Sigmoid colon (tissue), 7 donors: ENCODE results near the gene P2RX3. TPM values are rescaled to one million over a fixed set of nuclear protein-coding genes. Genes with fewer than 3 reads are reported as not detected.
A peak's percentile ranks its signal among the peaks of the same experiment; 100 is the strongest.

ENCODE experiments used
- DNase-seq: peaks from one replicate; pipeline ENCODE4 v3.0.0-alpha.2; 2019
- H3K27ac ChIP-seq, 4 donors: fragments of 200-600 bp; sonication (generic); one replicate each; pipeline ENCODE4 v1.5.1; 2016 to 2019; ENCODE audit warnings: mild to moderate bottlenecking in 1 of 4
- H3K27me3 ChIP-seq, 3 donors: fragments of 200-600 bp; sonication (generic); one replicate each; pipeline ENCODE4 v1.5.1; 2019; ENCODE audit warnings: mild to moderate bottlenecking in 1 of 3
- H3K36me3 ChIP-seq, 4 donors: fragments of 200-600 bp; sonication (generic); one replicate each; pipeline ENCODE4 v1.5.1; 2016 to 2019
- H3K4me1 ChIP-seq, 4 donors: fragments of 200-600 bp; sonication (generic); one replicate each; pipeline ENCODE4 v1.5.1; 2017 to 2019
- H3K4me3 ChIP-seq, 4 donors: fragments of 200-600 bp; sonication (generic); one replicate each; pipeline ENCODE4 v1.5.1; 2017 to 2019; ENCODE audit warnings: mild to moderate bottlenecking in 2 of 4, moderate library complexity in 1 of 4
- H3K9me3 ChIP-seq, 4 donors: fragments of 200-600 bp in 3 of 4; sonication (generic) in 3 of 4; one replicate each; pipeline versions ENCODE4 v1.5.1 to v1.6.1; 2013 to 2019
- CTCF ChIP-seq, 4 experiments: fragments of 450-650 bp in 3 of 4; fragments of 200-600 bp in 1 of 4; IDR thresholded peaks; one replicate each; pipeline ENCODE4 v1.5.1; 2016 to 2019; ENCODE audit warnings: antibody characterized with exemption in 4 of 4, mild to moderate bottlenecking in 3 of 4, moderate library complexity in 2 of 4
- EP300 ChIP-seq, 4 donors: sonication (generic); formaldehyde crosslinking; IDR thresholded peaks; one replicate each; pipeline ENCODE4 v1.6.1; 2017; ENCODE audit warnings: antibody characterized with exemption in 4 of 4
- POLR2A ChIP-seq, 2 donors: fragments of 450-650 bp; IDR thresholded peaks; one replicate each; pipeline ENCODE4 v1.6.1; 2016; ENCODE audit warnings: antibody characterized with exemption in 2 of 2, mild to moderate bottlenecking in 2 of 2, moderate library complexity in 2 of 2
- POLR2AphosphoS5 ChIP-seq, 4 donors: sonication (generic); formaldehyde crosslinking; IDR thresholded peaks; one replicate each; pipeline ENCODE4 v1.6.1; 2017; ENCODE audit warnings: antibody characterized with exemption in 4 of 4
- WGBS, 2 donors: extraction: QIAGEN DNeasy Blood & Tissue Kit; methylation state at CpG; one replicate each; pipeline ENCODE4 v1.1.7; 2013; 5-methylcytosine and 5-hydroxymethylcytosine counted together
- intact Hi-C: fragments of 100-400 bp; cut with DNase I; formaldehyde crosslinking; loops from one replicate; pipeline ENCODE4 v1.15.1; 2023
- polyA plus RNA-seq, 3 donors: library from polyadenylated mRNA; stranded (reverse); fragments of 200-250 nt; gene quantifications; one replicate each; pipeline ENCODE4 v1.2.3, GENCODE V29; 2013
- total RNA-seq, 4 donors: library from RNA; depleted of rRNA; stranded (reverse); fragments of >200 nt; gene quantifications; one replicate each; pipeline ENCODE4 v1.1.0, GENCODE V29; 2016
- donor health status: healthy with polysubstance abuse.
- donor health status: Bipolar disorder and iron deficiency.
- donor health status: healthy.

Gene P2RX3
- total and polyA plus RNA-seq, 7 donors = 0.07 to 0.36 TPM; not detected in 5

GRCh38 chr11:57306161-57306876 lies 31.8 kb upstream of the P2RX3 start:
- Histone ChIP-seq H3K9me3 (no peaks in the 10 kb centered on the region), H3K4me1 (peaks cover 0 to 45% (median 39%) of the 10 kb centered on the region in 4 donors), H3K27me3 (no peaks in the 10 kb centered on the region), H3K36me3 (peaks cover 16 to 31% (median 22%) of the 10 kb centered on the region in 4 donors), H3K27ac (no peak overlapping the region), H3K4me3 (no peak overlapping the region)
- DNase-seq = peak; percentile 55
- TF ChIP-seq POLR2AphosphoS5 (IDR thresholded peaks at IDR 0.05) = no peak
- no peak for TF ChIP-seq EP300 (IDR thresholded peaks at IDR 0.05)
- TF ChIP-seq CTCF (IDR thresholded peaks at IDR 0.05) = no peak
- TF ChIP-seq POLR2A (IDR thresholded peaks at IDR 0.05) = no peak
- intact Hi-C loops = no loop called here
- WGBS, 2 donors = 85 to 88% methylated on average over 15 of the region's 15 CpGs

GRCh38 chr11:57306940-57307565 lies 31.1 kb upstream of the P2RX3 start:
- no peaks in the 10 kb centered on the region for H3K9me3 ChIP-seq
- no peak overlapping the region for H3K27ac ChIP-seq
- peaks cover 0 to 52% (median 46%) of the 10 kb centered on the region in 4 donors for H3K4me1 ChIP-seq
- intact Hi-C loops = no loop called here
- TF ChIP-seq CTCF (IDR thresholded peaks at IDR 0.05) (no peak), EP300 (IDR thresholded peaks at IDR 0.05) (no peak), POLR2AphosphoS5 (IDR thresholded peaks at IDR 0.05) (no peak), POLR2A (IDR thresholded peaks at IDR 0.05) (no peak)
- H3K36me3 ChIP-seq = peaks cover 9 to 23% (median 15%) of the 10 kb centered on the region in 4 donors
- no peaks in the 10 kb centered on the region for H3K27me3 ChIP-seq
- H3K4me3 ChIP-seq = no peak overlapping the region
- WGBS, 2 donors = 65 to 69% methylated on average over 9 of the region's 9 CpGs
- no peak for DNase-seq

- Histone ChIP-seq H3K4me1 (peaks cover 0 to 58% (median 53%) of the 10 kb centered on the region in 4 donors), H3K36me3 (peaks cover 4 to 19% (median 10%) of the 10 kb centered on the region in 4 donors), H3K4me3 (no peak overlapping the region), H3K27me3 (no peaks in the 10 kb centered on the region), H3K27ac (no peak overlapping the region), H3K9me3 (no peaks in the 10 kb centered on the region)
- intact Hi-C loops = no loop called here
- 73 to 82% methylated on average over 7 of the region's 7 CpGs for WGBS, 2 donors
- no peak for TF ChIP-seq CTCF (IDR thresholded peaks at IDR 0.05)
- no peak for TF ChIP-seq EP300 (IDR thresholded peaks at IDR 0.05)
- no peak for TF ChIP-seq POLR2A (IDR thresholded peaks at IDR 0.05)
- TF ChIP-seq POLR2AphosphoS5 (IDR thresholded peaks at IDR 0.05) = no peak
- peak; percentile 54 for DNase-seq
Measured at GRCh38 chr11:57307666-57308270, 30.4 kb upstream of the P2RX3 start.

GRCh38 chr11:57308426-57309060 lies 29.6 kb upstream of the P2RX3 start:
- H3K4me3 ChIP-seq = no peak overlapping the region
- intact Hi-C loops = no loop called here
- TF ChIP-seq EP300 (IDR thresholded peaks at IDR 0.05) = no peak
- TF ChIP-seq CTCF (IDR thresholded peaks at IDR 0.05) = no peak
- peak overlapping the region in 1 of 4 donors; percentile 11 for H3K27ac ChIP-seq
- H3K9me3 ChIP-seq = no peaks in the 10 kb centered on the region
- 92 to 93% methylated on average over 10 of the region's 10 CpGs for WGBS, 2 donors
- peaks cover 0 to 58% (median 54%) of the 10 kb centered on the region in 4 donors for H3K4me1 ChIP-seq
- no peaks in the 10 kb centered on the region for H3K27me3 ChIP-seq
- peaks cover 10 to 25% (median 13%) of the 10 kb centered on the region in 4 donors for H3K36me3 ChIP-seq
- DNase-seq = no peak
